Endothelial cell (in vitro differentiated cells): ENCODE data around the gene CCDC187. TPM values are rescaled to one million over a fixed set of nuclear protein-coding genes. Genes with fewer than 3 reads are reported as not detected.

Experiments used
- DNase-seq: peaks from one replicate; pipeline ENCODE4 v3.0.0; 2021; ENCODE audit warnings: low spot score
- H3K27ac Mint-ChIP-seq: one replicate; pipeline ENCODE4 v1.8.0; 2021; ENCODE audit warnings: mixed read lengths, inconsistent platforms; ENCODE audit not compliant: unreplicated experiment
- H3K27me3 Mint-ChIP-seq: one replicate; pipeline ENCODE4 v1.8.0; 2021; ENCODE audit warnings: mild to moderate bottlenecking, moderate library complexity, mixed read lengths, inconsistent platforms; ENCODE audit not compliant: unreplicated experiment
- H3K36me3 Mint-ChIP-seq: one replicate; pipeline ENCODE4 v1.8.0; 2021; ENCODE audit warnings: mild to moderate bottlenecking, low read depth, mixed read lengths, inconsistent platforms; ENCODE audit not compliant: unreplicated experiment
- H3K4me1 Mint-ChIP-seq: one replicate; pipeline ENCODE4 v1.8.0; 2021; ENCODE audit warnings: mild to moderate bottlenecking, mixed read lengths, inconsistent platforms; ENCODE audit not compliant: unreplicated experiment
- H3K4me3 Mint-ChIP-seq: one replicate; pipeline ENCODE4 v1.8.0; 2021; ENCODE audit warnings: mild to moderate bottlenecking, mixed read lengths, inconsistent platforms; ENCODE audit not compliant: unreplicated experiment
- H3K9me3 Mint-ChIP-seq: one replicate; pipeline ENCODE4 v1.8.0; 2021; ENCODE audit warnings: mixed read lengths, inconsistent platforms; ENCODE audit not compliant: unreplicated experiment
- CTCF ChIP-seq: fragments of 200-600 bp; sonication (generic); IDR thresholded peaks from one replicate; pipeline ENCODE4 v1.5.0; 2021; ENCODE audit warnings: antibody characterized with exemption; ENCODE audit not compliant: unreplicated experiment
- total RNA-seq: library from RNA; stranded (reverse); fragmentation: NEBNext Ultra II Directional; extraction: Animal tissue kit (Norgen Biotek cat#: 25700); gene quantifications from one replicate; pipeline ENCODE4 v1.2.1, GENCODE V29; 2021; ENCODE audit not compliant: unreplicated experiment

Gene CCDC187
- total RNA-seq, 1 donor from 2014 or later: 0.05 TPM

GRCh38 chr9:136318776-136319241 lies 14.9 kb upstream of the CCDC187 start:
- peaks cover 3% of the 10 kb centered on the region for H3K9me3 Mint-ChIP-seq
- peaks cover 14% of the 10 kb centered on the region for H3K36me3 Mint-ChIP-seq
- H3K4me3 Mint-ChIP-seq: no peak overlapping the region
- no peak for TF ChIP-seq CTCF
- H3K4me1 Mint-ChIP-seq: no peaks in the 10 kb centered on the region
- H3K27me3 Mint-ChIP-seq: peaks cover 17% of the 10 kb centered on the region
- no peak overlapping the region for H3K27ac Mint-ChIP-seq
- DNase-seq: no peak

GRCh38 chr9:136318111-136318775 lies 14.3 kb upstream of the CCDC187 start:
- H3K4me1 Mint-ChIP-seq: no peaks in the 10 kb centered on the region
- H3K4me3 Mint-ChIP-seq: no peak overlapping the region
- H3K27me3 Mint-ChIP-seq: peaks cover 15% of the 10 kb centered on the region
- peaks cover 3% of the 10 kb centered on the region for H3K9me3 Mint-ChIP-seq
- TF ChIP-seq CTCF: no peak
- H3K27ac Mint-ChIP-seq: no peak overlapping the region
- H3K36me3 Mint-ChIP-seq: peaks cover 14% of the 10 kb centered on the region
- no peak for DNase-seq

GRCh38 chr9:136317695-136318094 lies 13.8 kb upstream of the CCDC187 start:
- TF ChIP-seq CTCF: no peak
- no peak overlapping the region for H3K4me3 Mint-ChIP-seq
- DNase-seq: no peak
- H3K4me1 Mint-ChIP-seq: no peaks in the 10 kb centered on the region
- peaks cover 13% of the 10 kb centered on the region for H3K27me3 Mint-ChIP-seq
- H3K27ac Mint-ChIP-seq: no peak overlapping the region
- peaks cover 14% of the 10 kb centered on the region for H3K36me3 Mint-ChIP-seq
- H3K9me3 Mint-ChIP-seq: peaks cover 3% of the 10 kb centered on the region

GRCh38 chr9:136316896-136317676 lies 13.2 kb upstream of the CCDC187 start:
- Mint-ChIP-seq H3K4me1 (no peaks in the 10 kb centered on the region), H3K27me3 (peaks cover 13% of the 10 kb centered on the region), H3K27ac (no peak overlapping the region), H3K4me3 (no peak overlapping the region), H3K9me3 (peaks cover 3% of the 10 kb centered on the region), H3K36me3 (peaks cover 14% of the 10 kb centered on the region)
- DNase-seq: no peak
- TF ChIP-seq CTCF: no peak

GRCh38 chr9:136316271-136316751 lies 12.4 kb upstream of the CCDC187 start:
- Mint-ChIP-seq H3K27ac (no peak overlapping the region), H3K4me1 (no peaks in the 10 kb centered on the region), H3K27me3 (peaks cover 13% of the 10 kb centered on the region), H3K4me3 (peak overlapping the region; percentile 22), H3K36me3 (peaks cover 14% of the 10 kb centered on the region), H3K9me3 (peaks cover 3% of the 10 kb centered on the region)
- no peak for DNase-seq
- no peak for TF ChIP-seq CTCF
